ENCODE data around the gene KLHDC10.

- TF ChIP-seq CTCF (CRISPR knock-in tag; IDR thresholded peaks at IDR 0.05) (no peak), RAD21 (CRISPR knock-in tag; IDR thresholded peaks at IDR 0.05) (no peak), ZNF383 (CRISPR knock-in tag; IDR thresholded peaks at IDR 0.05; ENCODE audit: borderline replicate concordance) (no peak), BHLHE40 (IDR thresholded peaks at IDR 0.05; ENCODE audit: low read length) (no peak), HNRNPH1 (optimal IDR thresholded peaks at IDR 0.05; ENCODE audit: low read depth, low read length) (no peak), HMGXB3 (CRISPR knock-in tag; IDR thresholded peaks at IDR 0.05; ENCODE audit: borderline replicate concordance) (no peak), ZNF280B (CRISPR knock-in tag; IDR thresholded peaks at IDR 0.05; ENCODE audit: borderline replicate concordance) (no peak), CEBPG (CRISPR knock-in tag; IDR thresholded peaks at IDR 0.05) (no peak), ZFY (CRISPR knock-in tag; IDR thresholded peaks at IDR 0.05) (no peak), ZEB1 (IDR thresholded peaks at IDR 0.05; ENCODE audit: insufficient replicate concordance, low read depth) (no peak)
These were observed 107.9 kb downstream of the KLHDC10 start for GRCh38 chr7:130178251-130178650.
